IgD-negative memory B cell (primary cell): ENCODE data around the gene FOXD2. TPM values are rescaled to one million over a fixed set of nuclear protein-coding genes. Genes with fewer than 3 reads are reported as not detected.

Experiments used
- H3K27ac Mint-ChIP-seq, 3 donors: one replicate each; pipeline ENCODE4 v1.8.0; 2020 to 2022; ENCODE audit warnings: mild to moderate bottlenecking in 3 of 3, mixed read lengths in 3 of 3, moderate library complexity in 1 of 3
- H3K27me3 Mint-ChIP-seq: one replicate; pipeline ENCODE4 v1.8.0; 2021; ENCODE audit warnings: mixed read lengths
- H3K36me3 Mint-ChIP-seq: one replicate; pipeline ENCODE4 v1.8.0; 2020; ENCODE audit warnings: mild to moderate bottlenecking, mixed read lengths
- H3K4me1 Mint-ChIP-seq, 3 donors: one replicate each; pipeline ENCODE4 v1.8.0; 2020 to 2022; ENCODE audit warnings: mixed read lengths in 3 of 3, mild to moderate bottlenecking in 1 of 3
- H3K4me3 Mint-ChIP-seq, 4 donors: one replicate each; pipeline ENCODE4 v1.8.0; 2020 to 2022; ENCODE audit warnings: mild to moderate bottlenecking in 4 of 4, mixed read lengths in 4 of 4, moderate library complexity in 3 of 4
- H3K9me3 Mint-ChIP-seq, 3 donors: one replicate each; pipeline ENCODE4 v1.8.0; 2020 to 2021; ENCODE audit warnings: mixed read lengths in 3 of 3, mild to moderate bottlenecking in 1 of 3
- polyA plus RNA-seq: library from polyadenylated mRNA; unstranded; fragments of 300-500 nt; fragmentation: Illumina TruSeq; gene quantifications from one replicate; pipeline ENCODE4 v1.2.3, GENCODE V29; 2021

The FOXD2 gene
- polyA plus RNA-seq = 0.04 TPM

- Mint-ChIP-seq H3K9me3 (no peaks in the 10 kb centered on the region), H3K27me3 (peaks cover 25% of the 10 kb centered on the region), H3K27ac (peak within 1 kb of the TSS in 2 of 3 donors; percentile 91 to 94), H3K4me3 (peak within 1 kb of the TSS; percentile 82 to 97 (median 94)), H3K4me1 (peaks cover 12 to 20% (median 18%) of the 10 kb centered on the region in 3 donors), H3K36me3 (no peaks in the 10 kb centered on the region)
These were observed at the start of gene FOXD2 for GRCh38 chr1:47437447-47438164. Gene FOXD2, plus strand, starts transcription at chr1:47438044. Its CDS starts 92 bp downstream, at chr1:47438136.

GRCh38 chr1:47388891-47389238 lies 49.0 kb upstream of the FOXD2 start:
- H3K27me3 Mint-ChIP-seq = peaks cover 3% of the 10 kb centered on the region
- no peaks in the 10 kb centered on the region for H3K9me3 Mint-ChIP-seq
- H3K36me3 Mint-ChIP-seq = peaks cover 2% of the 10 kb centered on the region
- H3K4me1 Mint-ChIP-seq = peaks cover 0 to 3% (median 0%) of the 10 kb centered on the region in 3 donors
- no peak overlapping the region for H3K27ac Mint-ChIP-seq
- H3K4me3 Mint-ChIP-seq = no peak overlapping the region

- H3K27ac Mint-ChIP-seq = no peak overlapping the region
- H3K9me3 Mint-ChIP-seq = no peaks in the 10 kb centered on the region
- H3K36me3 Mint-ChIP-seq = peaks cover 2% of the 10 kb centered on the region
- H3K27me3 Mint-ChIP-seq = peaks cover 9% of the 10 kb centered on the region
- no peak overlapping the region for H3K4me3 Mint-ChIP-seq
- H3K4me1 Mint-ChIP-seq = peaks cover 0 to 2% (median 0%) of the 10 kb centered on the region in 3 donors
These were observed 48.1 kb upstream of the FOXD2 start for GRCh38 chr1:47389731-47390130.

- Mint-ChIP-seq H3K36me3 (peaks cover 2% of the 10 kb centered on the region), H3K9me3 (no peaks in the 10 kb centered on the region), H3K27me3 (peaks cover 11% of the 10 kb centered on the region), H3K4me1 (peaks cover 0 to 1% (median 0%) of the 10 kb centered on the region in 3 donors), H3K4me3 (no peak overlapping the region), H3K27ac (no peak overlapping the region)
These were observed 47.0 kb upstream of the FOXD2 start for GRCh38 chr1:47390843-47391242.

- Mint-ChIP-seq H3K27ac (peak overlapping the region in 1 of 3 donors; percentile 19), H3K9me3 (no peaks in the 10 kb centered on the region), H3K4me3 (no peak overlapping the region), H3K4me1 (no peaks in the 10 kb centered on the region), H3K27me3 (peaks cover 17% of the 10 kb centered on the region), H3K36me3 (peaks cover 2% of the 10 kb centered on the region)
These were observed 44.7 kb upstream of the FOXD2 start for GRCh38 chr1:47393141-47393540.

GRCh38 chr1:47395433-47395832 lies 42.4 kb upstream of the FOXD2 start:
- Mint-ChIP-seq H3K27me3 (peaks cover 17% of the 10 kb centered on the region), H3K4me1 (peaks cover 0 to 4% (median 0%) of the 10 kb centered on the region in 3 donors), H3K4me3 (no peak overlapping the region), H3K27ac (peak overlapping the region in 1 of 3 donors; percentile 4), H3K36me3 (peaks cover 2% of the 10 kb centered on the region), H3K9me3 (no peaks in the 10 kb centered on the region)

- H3K9me3 Mint-ChIP-seq = no peaks in the 10 kb centered on the region
- peaks cover 22% of the 10 kb centered on the region for H3K27me3 Mint-ChIP-seq
- H3K4me1 Mint-ChIP-seq = peaks cover 0 to 4% (median 0%) of the 10 kb centered on the region in 3 donors
- H3K36me3 Mint-ChIP-seq = no peaks in the 10 kb centered on the region
- H3K27ac Mint-ChIP-seq = no peak overlapping the region
- no peak overlapping the region for H3K4me3 Mint-ChIP-seq
These were observed 41.1 kb upstream of the FOXD2 start for GRCh38 chr1:47396671-47397196.

GRCh38 chr1:47399138-47399845 lies 38.6 kb upstream of the FOXD2 start:
- no peaks in the 10 kb centered on the region for H3K36me3 Mint-ChIP-seq
- peaks cover 0 to 4% (median 0%) of the 10 kb centered on the region in 3 donors for H3K4me1 Mint-ChIP-seq
- H3K27ac Mint-ChIP-seq = peak overlapping the region in 1 of 3 donors; percentile 35
- H3K4me3 Mint-ChIP-seq = no peak overlapping the region
- H3K9me3 Mint-ChIP-seq = peaks cover 0 to 2% (median 0%) of the 10 kb centered on the region in 3 donors
- H3K27me3 Mint-ChIP-seq = peaks cover 20% of the 10 kb centered on the region

- peaks cover 0 to 2% (median 0%) of the 10 kb centered on the region in 3 donors for H3K9me3 Mint-ChIP-seq
- H3K36me3 Mint-ChIP-seq = no peaks in the 10 kb centered on the region
- H3K27me3 Mint-ChIP-seq = peaks cover 19% of the 10 kb centered on the region
- H3K4me1 Mint-ChIP-seq = peaks cover 0 to 4% (median 0%) of the 10 kb centered on the region in 3 donors
- H3K4me3 Mint-ChIP-seq = no peak overlapping the region
- no peak overlapping the region for H3K27ac Mint-ChIP-seq
These were observed 38.0 kb upstream of the FOXD2 start for GRCh38 chr1:47399846-47400155.

GRCh38 chr1:47401761-47402160 lies 36.1 kb upstream of the FOXD2 start:
- H3K27ac Mint-ChIP-seq = no peak overlapping the region
- H3K27me3 Mint-ChIP-seq = peaks cover 21% of the 10 kb centered on the region
- no peaks in the 10 kb centered on the region for H3K36me3 Mint-ChIP-seq
- peaks cover 0 to 4% (median 0%) of the 10 kb centered on the region in 3 donors for H3K4me1 Mint-ChIP-seq
- peaks cover 0 to 2% (median 0%) of the 10 kb centered on the region in 3 donors for H3K9me3 Mint-ChIP-seq
- no peak overlapping the region for H3K4me3 Mint-ChIP-seq

- Mint-ChIP-seq H3K27me3 (peaks cover 21% of the 10 kb centered on the region), H3K9me3 (peaks cover 0 to 2% (median 0%) of the 10 kb centered on the region in 3 donors), H3K4me1 (peaks cover 0 to 4% (median 0%) of the 10 kb centered on the region in 3 donors), H3K27ac (no peak overlapping the region), H3K36me3 (no peaks in the 10 kb centered on the region), H3K4me3 (no peak overlapping the region)
These were observed 35.3 kb upstream of the FOXD2 start for GRCh38 chr1:47402591-47402990.

- Mint-ChIP-seq H3K36me3 (no peaks in the 10 kb centered on the region), H3K4me3 (no peak overlapping the region), H3K27me3 (peaks cover 21% of the 10 kb centered on the region), H3K4me1 (peaks cover 0 to 4% (median 0%) of the 10 kb centered on the region in 3 donors), H3K27ac (no peak overlapping the region), H3K9me3 (peaks cover 0 to 2% (median 0%) of the 10 kb centered on the region in 3 donors)
These were observed 34.4 kb upstream of the FOXD2 start for GRCh38 chr1:47403321-47403910.

GRCh38 chr1:47405697-47406096 lies 32.1 kb upstream of the FOXD2 start:
- H3K27ac Mint-ChIP-seq = no peak overlapping the region
- H3K36me3 Mint-ChIP-seq = no peaks in the 10 kb centered on the region
- H3K4me1 Mint-ChIP-seq = no peaks in the 10 kb centered on the region
- peaks cover 21% of the 10 kb centered on the region for H3K27me3 Mint-ChIP-seq
- H3K9me3 Mint-ChIP-seq = peaks cover 0 to 2% (median 0%) of the 10 kb centered on the region in 3 donors
- no peak overlapping the region for H3K4me3 Mint-ChIP-seq

GRCh38 chr1:47406966-47407365 lies 30.9 kb upstream of the FOXD2 start:
- peaks cover 0 to 2% (median 0%) of the 10 kb centered on the region in 3 donors for H3K9me3 Mint-ChIP-seq
- H3K36me3 Mint-ChIP-seq = no peaks in the 10 kb centered on the region
- no peak overlapping the region for H3K27ac Mint-ChIP-seq
- no peak overlapping the region for H3K4me3 Mint-ChIP-seq
- H3K4me1 Mint-ChIP-seq = no peaks in the 10 kb centered on the region
- peaks cover 16% of the 10 kb centered on the region for H3K27me3 Mint-ChIP-seq

GRCh38 chr1:47407481-47407880 lies 30.4 kb upstream of the FOXD2 start:
- H3K27me3 Mint-ChIP-seq = peaks cover 15% of the 10 kb centered on the region
- no peak overlapping the region for H3K27ac Mint-ChIP-seq
- H3K36me3 Mint-ChIP-seq = no peaks in the 10 kb centered on the region
- peaks cover 0 to 2% (median 0%) of the 10 kb centered on the region in 3 donors for H3K9me3 Mint-ChIP-seq
- H3K4me3 Mint-ChIP-seq = no peak overlapping the region
- no peaks in the 10 kb centered on the region for H3K4me1 Mint-ChIP-seq
